Epithelial cell of prostate (primary cell): ENCODE measurements around the gene SMIM33.
"Not testable (repeated sequence)": the region's sequence is repeated elsewhere in the genome, so short reads cannot be mapped to it uniquely, and the experiment has no call there.

Experiments used
- DNase-seq: peaks from one replicate; pipeline ENCODE4 v3.0.0-alpha.2; 2011; ENCODE audit warnings: low read depth, low spot score
- H3K27ac ChIP-seq: fragments of 450-650 bp; 2 replicates; pipeline ENCODE4 v1.5.1; 2017; ENCODE audit warnings: mild to moderate bottlenecking

The SMIM33 gene

DNA sequence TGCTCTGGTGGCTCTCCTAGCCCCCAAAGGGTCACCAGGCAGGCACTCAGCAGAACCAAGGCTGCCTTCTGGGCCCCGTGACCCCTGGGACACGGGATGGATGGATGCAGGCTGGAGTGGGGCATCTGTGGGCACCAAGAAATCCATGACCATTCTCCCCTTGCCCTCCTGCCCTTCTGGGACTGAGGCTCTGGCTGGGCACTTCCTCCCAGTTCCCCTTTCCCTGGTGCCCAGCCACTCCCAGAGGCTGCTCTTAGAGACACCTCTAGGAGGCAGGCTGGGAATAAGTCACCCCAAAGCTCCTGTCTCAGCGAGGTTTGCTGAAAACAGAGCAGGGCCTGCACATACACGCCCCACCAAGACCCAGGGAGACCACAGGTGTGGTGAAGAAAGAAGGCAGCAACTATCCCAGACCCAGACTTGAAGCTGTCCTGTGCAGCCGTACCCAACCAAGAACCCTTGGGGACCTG lies 10.8 kb downstream of the SMIM33 start:
- no peak for DNase-seq

GRCh38 chr5:139482050-139482889 lies 11.5 kb downstream of the SMIM33 start, which contains the start of gene STING1:
Gene STING1 (minus strand): TSS chr5:139482758. CDS start chr5:139481704, 1,054 bp downstream.
- peak; percentile 86 for DNase-seq
- H3K27ac ChIP-seq: peak within 1 kb of the TSS; percentile 94

More for the DNA sequence above, 10.8 kb downstream of the SMIM33 start:
- H3K27ac ChIP-seq: peak overlapping the region; percentile 94

DNA sequence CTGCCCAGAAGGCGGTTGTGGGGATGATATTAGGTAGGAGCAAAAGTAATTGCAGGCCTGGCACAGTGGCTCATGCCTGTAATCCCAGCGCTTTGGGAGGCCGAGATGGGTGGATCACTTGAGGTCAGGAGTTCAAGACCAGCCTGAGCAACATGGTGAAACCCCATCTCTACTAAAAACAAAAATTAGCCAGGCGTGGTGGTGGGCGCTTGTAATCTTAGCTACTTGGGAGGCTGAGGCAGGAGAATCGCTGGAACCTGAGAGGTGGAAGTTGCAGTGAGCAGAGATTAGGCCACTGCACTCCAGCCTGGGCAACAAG lies 12.0 kb downstream of the SMIM33 start:
- H3K27ac ChIP-seq: peak overlapping the region; percentile 94
- DNase-seq: not testable (repeated sequence)

DNA sequence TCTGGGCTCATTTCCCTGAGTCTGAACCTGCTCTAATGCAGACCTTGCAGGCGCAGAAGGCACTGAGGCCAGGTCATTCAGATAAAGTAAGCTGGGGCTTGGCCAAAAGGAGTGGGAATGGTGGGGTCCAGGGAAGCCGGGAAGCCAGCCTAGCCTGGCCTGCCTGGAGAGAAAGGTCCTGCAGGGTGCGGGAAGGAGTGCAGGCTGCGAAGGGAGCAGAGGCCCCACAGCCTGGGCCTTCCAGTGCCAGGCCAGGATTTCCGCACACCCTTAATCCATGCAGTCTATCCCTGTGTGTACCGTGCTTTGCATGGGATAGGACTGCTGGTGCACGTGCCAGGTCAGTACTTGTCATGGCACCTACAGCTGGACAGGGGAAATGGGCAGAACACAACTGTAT lies 15.4 kb downstream of the SMIM33 start:
- no peak overlapping the region for H3K27ac ChIP-seq
- no peak for DNase-seq

DNA sequence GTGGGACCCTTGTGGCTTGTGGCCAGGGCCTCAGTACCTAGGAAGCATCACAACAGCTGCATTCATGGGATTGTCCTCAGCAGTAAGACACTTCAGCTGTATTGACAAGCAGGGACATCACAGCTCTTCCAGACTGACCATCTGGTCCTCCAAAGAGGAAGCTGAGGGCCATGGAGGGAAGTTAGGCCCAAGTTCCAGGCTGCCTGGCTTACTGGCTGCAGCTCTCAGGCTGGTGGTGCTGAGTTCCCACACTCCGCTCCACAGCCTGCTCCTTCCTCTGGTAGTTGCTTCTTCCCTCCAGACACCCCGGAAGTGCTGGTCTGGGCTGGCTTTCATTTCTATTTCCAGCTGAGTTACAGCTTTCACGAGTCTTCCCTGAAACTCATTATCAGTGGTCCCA lies 17.5 kb downstream of the SMIM33 start:
- no peak for DNase-seq

DNA sequence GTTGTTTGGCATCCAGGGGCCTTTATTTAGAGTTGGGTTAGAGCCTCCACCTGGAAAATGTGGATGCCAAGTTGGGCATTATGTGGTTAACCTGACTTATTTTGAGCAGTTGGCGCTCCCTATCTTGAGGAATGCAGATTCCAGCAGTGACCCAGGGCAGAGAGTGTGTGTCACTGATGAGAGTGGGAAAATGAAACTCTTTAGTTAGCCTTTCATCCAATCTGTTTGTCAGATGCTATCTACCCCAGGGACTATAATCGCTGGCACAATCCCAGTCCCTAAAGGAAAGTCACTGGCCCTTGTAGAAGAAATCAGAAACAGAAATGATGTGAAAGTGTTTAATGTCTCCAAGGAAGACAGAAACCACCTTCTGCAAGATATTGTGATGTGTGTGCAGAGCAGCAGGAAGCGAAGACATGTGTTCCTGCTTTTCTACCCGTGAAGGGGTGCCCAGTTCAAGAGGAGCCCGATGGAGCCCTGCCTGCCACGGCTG lies 21.9 kb downstream of the SMIM33 start:
- no peak overlapping the region for H3K27ac ChIP-seq
- DNase-seq: no peak

More for the DNA sequence above, 17.5 kb downstream of the SMIM33 start:
- H3K27ac ChIP-seq: no peak overlapping the region

- no peak for DNase-seq
Observed at GRCh38 chr5:139494256-139494655, 23.5 kb downstream of the SMIM33 start.

GRCh38 chr5:139494832-139495231 lies 24.0 kb downstream of the SMIM33 start:
- no peak for DNase-seq
- no peak overlapping the region for H3K27ac ChIP-seq

More at GRCh38 chr5:139494256-139494655, 23.5 kb downstream of the SMIM33 start:
- H3K27ac ChIP-seq: no peak overlapping the region

GRCh38 chr5:139495638-139496435 lies 25.0 kb downstream of the SMIM33 start:
- no peak for DNase-seq
- peak overlapping the region; percentile 17 for H3K27ac ChIP-seq

DNA sequence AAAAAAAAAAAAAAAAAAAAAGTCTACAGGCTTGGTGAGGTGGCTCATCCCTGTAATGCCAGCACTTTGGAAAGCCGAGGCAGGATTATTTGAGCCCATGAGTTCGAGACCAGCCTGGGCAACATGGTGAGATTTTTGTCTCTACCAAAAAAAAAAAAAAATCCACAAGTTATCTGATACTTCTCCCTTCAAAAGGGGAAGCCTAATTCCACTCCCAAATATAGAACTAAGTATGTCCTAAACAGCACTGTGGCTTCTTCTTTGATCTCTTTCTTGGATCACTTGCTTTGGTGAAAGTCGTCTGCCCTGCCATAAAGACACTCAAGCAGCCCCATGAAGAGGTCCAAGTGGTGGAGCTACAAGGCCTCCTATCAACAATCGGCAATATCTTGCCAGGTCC lies 30.6 kb downstream of the SMIM33 start:
- no peak for DNase-seq
- H3K27ac ChIP-seq: no peak overlapping the region

DNA sequence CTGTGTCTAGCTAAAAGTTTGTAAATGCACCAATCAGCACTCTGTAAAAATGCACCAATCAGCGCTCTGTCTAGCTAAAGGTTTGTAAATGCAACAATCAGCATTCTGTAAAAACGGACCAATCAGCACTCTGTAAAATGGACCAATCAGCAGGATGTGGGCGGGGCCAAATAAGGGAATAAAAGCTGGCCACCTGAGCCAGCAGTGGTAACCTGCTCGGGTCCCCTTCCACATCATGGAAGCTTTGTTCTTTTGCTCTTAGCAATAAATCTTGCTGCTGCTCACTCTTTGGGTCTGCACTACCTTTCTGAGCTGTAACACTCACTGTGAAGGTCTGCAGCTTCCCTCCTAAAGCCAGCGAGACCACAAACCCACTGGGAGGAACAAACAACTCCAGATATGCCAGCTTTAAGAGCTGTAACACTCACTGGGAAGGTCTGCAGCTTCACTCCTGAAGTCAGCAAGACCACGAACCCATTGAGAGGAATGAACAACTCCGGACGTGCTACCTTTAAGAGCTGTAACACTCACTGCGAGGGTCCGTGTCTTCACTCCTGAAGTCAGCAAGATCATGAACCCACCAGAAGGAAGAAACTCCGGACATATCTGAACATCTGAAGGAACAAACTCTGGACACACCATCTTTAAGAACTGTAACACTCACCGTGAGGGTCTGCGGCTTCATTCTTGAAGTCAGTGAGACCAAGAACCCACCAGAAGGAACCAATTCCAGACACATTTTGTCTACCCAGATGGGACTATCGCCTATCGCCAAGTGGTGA lies 32.4 kb downstream of the SMIM33 start:
- not testable (repeated sequence) for H3K27ac ChIP-seq, DNase-seq

DNA sequence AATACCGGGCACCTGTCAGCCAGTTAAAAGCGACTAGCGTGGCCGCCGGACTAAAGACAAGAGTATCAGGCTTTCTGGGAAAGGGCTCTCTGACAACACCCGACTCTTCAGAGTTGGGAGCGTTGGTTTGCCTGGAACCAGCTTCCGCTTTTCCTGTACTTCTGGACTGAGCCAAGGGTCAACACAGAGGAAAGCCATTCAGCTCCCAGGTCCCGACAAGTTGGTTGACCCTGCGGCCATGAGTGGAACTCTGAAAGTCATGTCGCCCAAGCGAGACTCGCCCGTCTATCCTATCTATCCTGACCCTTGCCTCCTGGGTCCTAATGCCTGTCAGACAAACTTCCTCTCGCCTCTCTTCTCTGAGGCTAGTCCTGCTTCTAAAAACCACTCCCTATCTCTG lies 33.1 kb downstream of the SMIM33 start:
- H3K27ac ChIP-seq, DNase-seq: not testable (repeated sequence)

GRCh38 chr5:139504722-139505121 lies 33.9 kb downstream of the SMIM33 start:
- not testable (repeated sequence) for H3K27ac ChIP-seq, DNase-seq

- DNase-seq: no peak
- no peak overlapping the region for H3K27ac ChIP-seq
Observed at GRCh38 chr5:139512786-139513390, 42.1 kb downstream of the SMIM33 start.

DNA sequence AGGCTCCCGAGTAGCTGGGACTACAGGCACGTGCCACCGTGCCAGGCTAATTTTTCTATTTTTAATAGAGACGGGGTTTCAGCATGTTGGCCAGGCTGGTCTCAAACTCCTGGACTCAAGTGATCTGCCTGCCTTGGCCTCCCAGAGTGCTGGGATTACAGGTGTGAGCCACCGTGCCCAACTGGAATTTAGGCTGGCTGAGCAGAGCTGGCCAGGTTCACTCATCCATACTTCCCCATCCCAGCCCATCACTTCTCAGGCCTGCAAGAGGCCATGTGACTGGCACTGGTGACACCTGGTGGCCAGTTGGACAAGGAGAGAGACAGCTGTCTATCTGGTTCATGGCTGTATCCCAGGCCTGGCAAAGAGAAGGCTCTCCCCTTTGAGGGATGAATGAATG lies 42.6 kb downstream of the SMIM33 start:
- DNase-seq, H3K27ac ChIP-seq: not testable (repeated sequence)

- no peak for DNase-seq
- H3K27ac ChIP-seq: no peak overlapping the region
Observed at GRCh38 chr5:139513852-139514485, 43.2 kb downstream of the SMIM33 start.

DNA sequence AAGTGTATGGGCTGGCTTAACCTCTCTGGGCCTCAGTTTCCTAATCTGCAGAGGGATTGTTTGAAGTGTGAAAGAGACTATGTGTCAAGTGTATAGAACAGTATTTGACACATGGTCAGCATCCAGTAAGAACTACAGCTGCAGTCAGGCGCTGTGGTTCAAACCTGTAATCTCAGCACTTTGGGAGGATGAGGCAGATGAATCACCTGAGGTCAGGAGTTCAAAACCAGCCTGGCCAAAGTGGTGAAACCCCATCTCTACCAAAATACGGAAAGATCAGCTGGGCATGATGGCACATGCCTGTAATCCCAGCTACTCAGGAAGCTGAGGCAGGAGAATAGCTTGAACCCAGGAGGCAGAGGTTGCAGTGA lies 43.7 kb downstream of the SMIM33 start:
- DNase-seq: no peak
- peak overlapping the region; percentile 5 for H3K27ac ChIP-seq

- peak overlapping the region; percentile 10 for H3K27ac ChIP-seq
- DNase-seq: no peak
Observed at GRCh38 chr5:139517683-139518564, 47.1 kb downstream of the SMIM33 start.
